Activated T-cell treated with anti-CD3 and anti-CD28 coated beads for 1 hour (primary cell): ENCODE results near the gene FAM210A.
"Not testable (repeated sequence)": the region's sequence is repeated elsewhere in the genome, so short reads cannot be mapped to it uniquely, and the experiment has no call there.

Source experiments
- DNase-seq: peaks from one replicate; pipeline ENCODE4 v3.0.0-alpha.2; 2020; ENCODE audit warnings: low read depth

Gene FAM210A

DNA sequence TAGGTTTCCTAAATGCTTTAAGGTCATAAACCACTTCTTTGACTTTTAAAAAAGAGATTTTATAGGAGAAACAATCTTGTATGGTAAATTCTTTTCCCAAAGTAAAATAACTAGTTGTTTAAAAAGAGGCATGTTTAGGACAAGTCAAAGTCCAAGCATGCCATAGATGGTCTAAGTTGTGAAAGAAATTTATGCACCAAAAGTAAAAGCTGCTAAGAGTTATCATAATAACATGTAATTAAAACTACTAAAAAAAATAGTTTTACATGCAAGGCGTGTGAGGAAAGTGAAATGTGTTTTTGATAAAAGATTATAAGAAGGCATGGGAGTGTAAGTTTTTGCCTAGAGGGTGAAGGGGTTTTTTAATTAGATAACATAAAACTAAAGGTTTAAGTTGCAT lies 22.5 kb downstream of the FAM210A start:
- no peak for DNase-seq

- DNase-seq: no peak
Observed at GRCh38 chr18:13700153-13700552, 26.2 kb downstream of the FAM210A start.

- no peak for DNase-seq
Observed at GRCh38 chr18:13696961-13697360, 29.4 kb downstream of the FAM210A start.

DNA sequence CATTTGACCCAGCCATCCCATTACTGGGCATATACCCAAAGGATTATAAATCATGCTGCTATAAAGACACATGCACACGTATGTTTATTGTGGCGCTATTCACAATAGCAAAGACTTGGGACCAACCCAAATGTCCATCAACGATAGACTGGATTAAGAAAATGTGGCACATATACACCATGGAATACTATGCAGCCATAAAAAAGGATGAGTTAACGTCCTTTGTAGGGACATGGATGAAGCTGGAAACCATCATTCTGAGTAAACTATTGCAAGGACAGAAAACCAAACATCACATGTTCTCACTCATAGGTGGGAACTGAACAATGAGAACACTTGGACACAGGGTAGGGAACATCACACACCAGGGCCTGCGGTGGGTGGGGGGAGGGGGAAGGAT lies 31.0 kb downstream of the FAM210A start:
- not testable (repeated sequence) for DNase-seq

DNA sequence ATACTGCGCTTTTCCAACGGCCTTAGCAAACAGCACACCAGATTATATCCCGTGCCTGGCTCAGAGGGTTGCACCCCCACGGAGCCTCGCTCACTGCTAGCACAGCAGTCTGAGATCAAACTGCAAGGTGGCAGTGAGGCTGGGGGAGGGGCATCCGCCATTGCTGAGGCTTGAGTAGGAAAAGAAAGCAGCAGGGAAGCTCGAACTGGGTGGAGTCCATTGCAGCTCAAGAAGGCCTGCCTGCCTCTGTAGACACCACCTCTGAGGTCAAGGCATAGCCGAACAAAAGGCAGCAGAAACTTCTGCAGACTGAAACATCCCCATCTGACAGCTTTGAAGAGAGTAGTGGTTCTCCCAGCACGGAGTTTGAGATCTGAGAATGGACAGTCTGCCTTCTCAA lies 36.3 kb downstream of the FAM210A start:
- not testable (repeated sequence) for DNase-seq

- no peak for DNase-seq
Observed at GRCh38 chr18:13688191-13689136, 37.9 kb downstream of the FAM210A start.

GRCh38 chr18:13684546-13684945 lies 41.8 kb downstream of the FAM210A start:
- no peak for DNase-seq

- DNase-seq: no peak
Observed at GRCh38 chr18:13681701-13682100, 44.7 kb downstream of the FAM210A start.

DNA sequence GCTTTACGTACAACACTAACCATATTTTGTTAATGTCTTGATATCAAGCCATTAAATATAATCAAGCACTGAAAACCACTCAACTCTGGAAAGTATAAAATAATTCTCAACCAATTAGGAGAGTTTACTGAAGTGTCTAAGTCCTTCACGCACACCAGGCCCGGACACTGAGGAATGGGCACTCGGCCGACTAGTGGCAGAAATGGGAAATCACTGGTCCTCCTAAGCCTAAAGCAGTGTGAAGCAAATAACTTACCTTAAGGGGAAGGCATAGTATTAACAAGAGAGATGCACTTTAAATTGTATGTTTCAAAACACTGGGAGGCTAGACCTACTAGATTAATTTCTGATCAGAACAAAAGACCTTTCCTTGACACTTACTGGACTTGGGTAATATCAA lies 45.7 kb downstream of the FAM210A start:
- DNase-seq: no peak

GRCh38 chr18:13677350-13677749 lies 49.0 kb downstream of the FAM210A start:
- not testable (repeated sequence) for DNase-seq

DNA sequence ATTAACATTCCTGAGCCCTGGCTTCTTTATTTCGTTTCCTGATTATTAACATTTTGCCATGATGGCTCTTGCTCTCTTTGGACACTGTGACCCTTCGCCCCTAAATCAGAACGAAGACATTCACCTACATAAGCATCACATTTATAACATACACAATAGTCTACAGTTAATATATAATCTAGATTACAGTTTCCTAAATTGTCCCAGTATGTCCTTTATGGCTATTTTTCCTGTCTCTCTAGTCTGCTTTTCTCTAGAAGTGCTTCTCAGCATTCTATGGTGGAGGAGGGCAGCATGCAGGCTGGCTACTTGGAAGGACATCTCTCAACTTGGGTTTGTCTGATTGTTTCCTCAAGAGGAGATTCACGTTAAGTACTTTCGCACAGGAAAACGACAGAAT lies 49.9 kb downstream of the FAM210A start:
- DNase-seq: no peak

- DNase-seq: no peak
Observed at GRCh38 chr18:13672657-13673056, 53.7 kb downstream of the FAM210A start.

DNA sequence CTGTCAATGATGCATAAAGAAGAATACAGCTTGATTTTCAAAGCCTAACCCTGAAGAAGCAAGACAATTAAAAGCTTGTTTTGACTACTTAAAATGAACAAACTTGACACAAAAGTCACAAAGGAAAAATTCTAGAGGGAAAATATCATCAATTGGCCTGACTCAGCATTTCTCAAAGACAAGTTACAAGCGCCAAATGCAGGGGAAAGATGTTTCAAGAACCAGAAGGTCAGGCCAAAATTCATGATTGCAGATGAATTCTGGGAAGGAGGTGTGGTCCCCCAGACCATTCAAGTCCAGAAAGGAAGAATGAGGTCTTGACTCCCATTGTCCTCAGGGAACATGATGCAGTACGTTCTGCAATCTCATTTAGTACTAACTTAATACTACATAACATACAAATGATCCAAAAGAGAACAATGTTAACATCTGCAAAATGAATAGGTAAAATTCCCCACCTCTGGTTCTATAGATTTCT lies 64.5 kb downstream of the FAM210A start:
- DNase-seq: no peak

DNA sequence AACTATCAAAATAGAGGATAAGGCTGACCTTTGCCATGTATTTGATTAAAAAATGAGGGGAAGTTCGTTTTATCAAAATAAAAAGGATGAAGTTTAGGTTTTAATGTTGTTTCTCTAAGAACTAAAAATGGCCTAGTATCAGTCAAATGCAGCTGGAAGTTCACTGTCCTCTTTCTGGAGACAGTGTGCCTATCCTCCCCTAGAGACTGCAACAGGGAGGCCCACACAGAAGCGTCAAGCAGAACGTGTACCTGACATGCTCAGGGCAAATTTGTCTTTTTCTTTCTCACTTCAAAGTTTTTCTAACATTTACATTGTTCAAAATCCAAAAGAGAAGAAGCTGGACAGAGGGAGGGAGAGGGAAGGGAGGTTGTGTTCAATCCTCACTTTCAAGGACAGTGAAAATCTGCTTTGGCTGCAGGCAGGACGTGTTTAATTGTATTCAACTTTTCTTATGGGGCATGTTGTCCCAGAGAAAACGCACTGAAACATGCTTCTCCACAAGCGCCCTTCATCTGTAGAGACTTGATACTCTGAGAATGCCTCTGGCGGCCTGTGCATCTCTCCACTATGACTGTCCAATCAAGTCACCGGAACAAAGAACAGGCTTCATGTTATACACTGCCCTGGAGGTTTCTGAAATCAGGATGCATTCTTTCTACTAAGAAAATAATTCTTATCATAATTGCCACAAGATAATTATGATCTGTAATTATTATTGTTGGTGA lies 65.1 kb downstream of the FAM210A start:
- no peak for DNase-seq

DNA sequence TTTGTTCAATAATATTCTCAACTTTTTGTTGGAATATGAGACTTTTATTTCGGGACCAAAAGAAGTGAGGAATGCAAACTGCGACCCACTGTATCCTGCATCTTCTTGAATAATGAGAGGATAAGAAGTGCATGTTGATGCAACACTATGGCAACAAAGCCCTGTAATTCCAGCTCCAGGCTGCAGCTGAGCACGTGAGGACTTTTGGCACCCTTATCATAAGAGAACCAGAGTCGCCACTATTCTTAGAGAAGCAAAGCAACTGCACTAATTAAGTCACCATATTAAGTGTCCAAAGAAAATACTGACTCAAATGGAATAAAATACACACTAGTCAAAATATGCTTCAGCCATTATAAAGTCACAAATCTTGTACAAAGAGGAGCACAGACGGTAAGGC lies 65.8 kb downstream of the FAM210A start:
- no peak for DNase-seq

DNA sequence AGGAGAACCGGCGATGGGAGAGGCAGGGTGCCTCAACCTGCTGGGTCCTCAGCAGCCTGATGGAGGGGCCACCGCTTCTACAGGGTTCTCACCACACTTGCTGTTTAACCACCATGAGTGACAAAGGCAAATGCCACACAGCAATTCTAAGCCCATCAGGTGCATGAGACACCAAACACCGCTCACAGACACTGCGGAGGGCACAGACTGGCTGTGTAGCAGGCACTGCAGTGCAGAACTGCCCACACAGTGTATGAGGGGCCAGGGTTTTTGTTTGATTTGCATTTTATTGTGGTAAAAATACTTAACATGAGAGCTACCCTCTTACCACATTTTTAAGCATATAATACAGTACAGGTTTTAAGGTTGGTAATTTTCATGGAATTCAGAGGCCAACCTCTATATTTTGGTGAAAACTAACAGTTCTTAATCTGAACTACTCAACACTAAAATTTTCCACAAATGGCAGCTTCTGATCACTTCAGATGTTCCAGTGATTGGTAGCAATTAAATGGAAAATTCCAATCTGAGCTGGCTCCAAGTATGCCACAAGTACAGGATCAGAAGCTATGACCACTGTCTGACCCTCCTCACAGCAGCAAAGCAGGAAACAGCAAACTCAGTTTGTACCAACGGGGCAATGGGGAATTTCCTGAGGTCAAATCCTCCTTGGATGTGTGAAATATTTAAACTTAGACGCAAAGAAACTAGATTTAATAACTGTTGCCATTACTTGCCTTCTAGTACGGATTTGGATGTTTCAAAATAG lies 67.7 kb downstream of the FAM210A start:
- DNase-seq: no peak

DNA sequence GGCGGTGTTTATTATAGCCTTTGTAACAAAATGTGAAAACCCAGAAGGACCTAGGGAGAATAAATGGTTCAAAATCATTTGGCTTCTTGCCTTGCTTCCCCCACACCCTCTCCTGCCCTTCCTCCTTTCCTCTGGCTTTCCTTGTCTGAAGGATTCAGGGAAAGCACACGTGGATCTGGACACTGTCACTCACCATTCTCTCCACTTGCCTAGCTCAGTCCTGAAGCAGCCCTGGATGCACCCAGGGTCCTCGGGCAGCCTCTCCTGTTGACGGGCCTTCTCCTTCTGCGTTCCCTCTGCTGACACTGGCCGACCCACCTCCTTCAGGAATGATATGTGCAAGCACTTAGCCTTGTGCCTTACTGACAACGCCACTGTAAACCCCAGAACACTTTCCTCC lies 68.4 kb downstream of the FAM210A start:
- DNase-seq: no peak

DNA sequence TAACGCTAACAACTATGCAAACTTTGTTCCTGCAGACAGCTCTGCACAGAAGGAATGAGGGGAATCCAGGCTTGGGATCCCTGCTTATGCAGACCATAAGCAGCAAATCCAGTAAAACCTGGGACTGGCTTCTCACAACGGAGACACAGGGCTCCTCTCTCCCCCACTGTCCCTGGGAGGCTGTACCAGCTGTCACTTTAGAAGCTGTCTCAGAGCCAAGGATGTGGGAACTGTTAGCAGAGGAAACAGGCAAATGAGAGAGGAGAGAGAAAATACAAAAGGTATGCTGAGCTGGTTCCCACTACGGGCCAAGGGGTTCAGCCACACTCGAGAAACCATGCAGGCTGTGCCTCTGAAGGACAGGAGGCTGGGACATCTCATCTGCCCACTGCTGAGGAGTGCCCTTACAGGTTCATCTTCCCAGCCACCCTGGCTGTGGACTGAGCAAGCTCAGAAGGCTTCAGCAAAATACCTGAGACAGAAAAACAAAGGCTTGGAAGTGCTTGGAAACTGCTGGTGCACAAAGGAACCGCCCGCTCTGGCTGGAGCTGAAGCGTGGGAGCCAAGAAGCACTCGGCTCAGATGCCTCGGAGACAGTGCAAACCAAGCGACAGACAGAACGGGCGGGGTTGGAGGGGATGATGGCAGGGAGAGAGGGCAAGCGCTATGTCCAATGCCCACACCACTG lies 72.5 kb downstream of the FAM210A start:
- DNase-seq: no peak

- DNase-seq: no peak
Observed at GRCh38 chr18:13649397-13650390, 76.7 kb downstream of the FAM210A start.

DNA sequence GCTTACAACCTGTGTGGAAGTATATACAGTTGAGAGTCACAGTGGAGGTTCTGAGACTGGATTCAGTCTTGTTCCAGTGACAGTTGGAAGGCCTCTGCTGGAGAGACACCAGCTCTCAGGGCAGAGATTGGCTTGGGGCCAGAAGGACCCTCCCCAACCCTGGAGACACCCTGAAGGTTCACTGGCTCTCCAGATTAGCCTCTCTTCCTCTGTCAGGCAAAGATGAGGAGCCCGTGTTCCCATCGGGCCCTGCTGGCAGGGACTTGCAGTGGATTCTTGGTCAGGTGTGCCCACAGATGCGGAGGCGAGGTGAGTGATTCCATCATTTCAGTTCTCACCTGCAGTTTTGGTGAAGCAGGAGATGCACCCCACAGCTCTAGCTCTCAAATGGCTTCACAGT lies 78.6 kb downstream of the FAM210A start:
- no peak for DNase-seq
